HuH-7 (cell line): ENCODE data around the gene PHB1.
A peak's percentile ranks its signal among the peaks of the same experiment; 100 is the strongest.
"Not testable (repeated sequence)": the region's sequence is repeated elsewhere in the genome, so short reads cannot be mapped to it uniquely, and the experiment has no call there.

Experiments used
- DNase-seq: peaks from one replicate; pipeline ENCODE4 v3.0.0; 2011; ENCODE audit warnings: low spot score

The PHB1 gene

GRCh38 chr17:49439673-49440571, 25.2 kb upstream of the PHB1 start:
- DNase-seq = no peak

- no peak for DNase-seq
Observed at GRCh38 chr17:49439305-49439672, 24.6 kb upstream of the PHB1 start.

- no peak for DNase-seq
Observed at GRCh38 chr17:49438436-49439278, 24.0 kb upstream of the PHB1 start.

- no peak for DNase-seq
Observed at GRCh38 chr17:49437696-49438435, 23.2 kb upstream of the PHB1 start.

GRCh38 chr17:49436174-49436573, 21.5 kb upstream of the PHB1 start:
- no peak for DNase-seq

- no peak for DNase-seq
Observed at GRCh38 chr17:49435671-49436029, 21.0 kb upstream of the PHB1 start.

GRCh38 chr17:49434821-49435670, 20.4 kb upstream of the PHB1 start:
- DNase-seq = peak; percentile 83

GRCh38 chr17:49433000-49433694, 18.5 kb upstream of the PHB1 start:
- no peak for DNase-seq

GRCh38 chr17:49431743-49432142, 17.1 kb upstream of the PHB1 start:
- no peak for DNase-seq

GRCh38 chr17:49425004-49425286, 10.3 kb upstream of the PHB1 start:
- no peak for DNase-seq

GRCh38 chr17:49424276-49425003, 9.8 kb upstream of the PHB1 start:
- not testable (repeated sequence) for DNase-seq

GRCh38 chr17:49422714-49423113, 8.0 kb upstream of the PHB1 start:
- no peak for DNase-seq

GRCh38 chr17:49419761-49420160, 5.1 kb upstream of the PHB1 start:
- DNase-seq = not testable (repeated sequence)

GRCh38 chr17:49418754-49419740, 4.4 kb upstream of the PHB1 start:
- DNase-seq = not testable (repeated sequence)

- DNase-seq = no peak
Observed at GRCh38 chr17:49414271-49414621, 436 bp downstream of the PHB1 start.

GRCh38 chr17:49409066-49409465, 5.6 kb downstream of the PHB1 start:
- no peak for DNase-seq

- peak; percentile 92 for DNase-seq
Observed at GRCh38 chr17:49407981-49408501, 6.6 kb downstream of the PHB1 start.

GRCh38 chr17:49407086-49407485, 7.6 kb downstream of the PHB1 start:
- DNase-seq = no peak
